NCI-H1417 (cell line): ENCODE data around the gene G6PC1.

Source experiments
- DNase-seq, 3 experiments: peaks; one replicate each; lab custom pipeline; 2025; lab: John Stamatoyannopoulos, UW

The G6PC1 gene

GRCh38 chr17:42937712-42938596 lies 37.4 kb downstream of the G6PC1 start:
- peak in 2 of 3 experiments; percentile 48 to 78 for DNase-seq

GRCh38 chr17:42944211-42944610 lies 43.6 kb downstream of the G6PC1 start:
- no peak for DNase-seq

GRCh38 chr17:42946812-42947211 lies 46.2 kb downstream of the G6PC1 start:
- no peak for DNase-seq

GRCh38 chr17:42950044-42950783 lies 49.6 kb downstream of the G6PC1 start:
- no peak for DNase-seq
